Epithelial cell of esophagus (primary cell): Measurements from ENCODE around the gene SERINC4.

ENCODE experiments used
- DNase-seq: peaks from one replicate; pipeline ENCODE4 v3.0.0; 2010; ENCODE audit warnings: low read depth
- H3K4me3 ChIP-seq: 2 replicates; pipeline ENCODE4 v1.5.1; 2011; ENCODE audit warnings: mild to moderate bottlenecking, low read length, control low read depth
- TF ChIP-seq, protein P1 (sequence below): IDR thresholded peaks from 2 replicates; pipeline ENCODE4 v1.5.1; 2011; ENCODE audit warnings: low read depth, mild to moderate bottlenecking, low read length, control low read depth, inconsistent platforms; ENCODE audit not compliant: insufficient read depth; ENCODE audit errors: missing control alignments

Gene SERINC4

GRCh38 chr15:43793647-43794046 is 6.4 kb downstream of the SERINC4 start:
- no peak for DNase-seq
- H3K4me3 ChIP-seq: peak overlapping the region; percentile 99
- TF ChIP-seq, protein P1, sequence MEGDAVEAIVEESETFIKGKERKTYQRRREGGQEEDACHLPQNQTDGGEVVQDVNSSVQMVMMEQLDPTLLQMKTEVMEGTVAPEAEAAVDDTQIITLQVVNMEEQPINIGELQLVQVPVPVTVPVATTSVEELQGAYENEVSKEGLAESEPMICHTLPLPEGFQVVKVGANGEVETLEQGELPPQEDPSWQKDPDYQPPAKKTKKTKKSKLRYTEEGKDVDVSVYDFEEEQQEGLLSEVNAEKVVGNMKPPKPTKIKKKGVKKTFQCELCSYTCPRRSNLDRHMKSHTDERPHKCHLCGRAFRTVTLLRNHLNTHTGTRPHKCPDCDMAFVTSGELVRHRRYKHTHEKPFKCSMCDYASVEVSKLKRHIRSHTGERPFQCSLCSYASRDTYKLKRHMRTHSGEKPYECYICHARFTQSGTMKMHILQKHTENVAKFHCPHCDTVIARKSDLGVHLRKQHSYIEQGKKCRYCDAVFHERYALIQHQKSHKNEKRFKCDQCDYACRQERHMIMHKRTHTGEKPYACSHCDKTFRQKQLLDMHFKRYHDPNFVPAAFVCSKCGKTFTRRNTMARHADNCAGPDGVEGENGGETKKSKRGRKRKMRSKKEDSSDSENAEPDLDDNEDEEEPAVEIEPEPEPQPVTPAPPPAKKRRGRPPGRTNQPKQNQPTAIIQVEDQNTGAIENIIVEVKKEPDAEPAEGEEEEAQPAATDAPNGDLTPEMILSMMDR: no peak

DNA sequence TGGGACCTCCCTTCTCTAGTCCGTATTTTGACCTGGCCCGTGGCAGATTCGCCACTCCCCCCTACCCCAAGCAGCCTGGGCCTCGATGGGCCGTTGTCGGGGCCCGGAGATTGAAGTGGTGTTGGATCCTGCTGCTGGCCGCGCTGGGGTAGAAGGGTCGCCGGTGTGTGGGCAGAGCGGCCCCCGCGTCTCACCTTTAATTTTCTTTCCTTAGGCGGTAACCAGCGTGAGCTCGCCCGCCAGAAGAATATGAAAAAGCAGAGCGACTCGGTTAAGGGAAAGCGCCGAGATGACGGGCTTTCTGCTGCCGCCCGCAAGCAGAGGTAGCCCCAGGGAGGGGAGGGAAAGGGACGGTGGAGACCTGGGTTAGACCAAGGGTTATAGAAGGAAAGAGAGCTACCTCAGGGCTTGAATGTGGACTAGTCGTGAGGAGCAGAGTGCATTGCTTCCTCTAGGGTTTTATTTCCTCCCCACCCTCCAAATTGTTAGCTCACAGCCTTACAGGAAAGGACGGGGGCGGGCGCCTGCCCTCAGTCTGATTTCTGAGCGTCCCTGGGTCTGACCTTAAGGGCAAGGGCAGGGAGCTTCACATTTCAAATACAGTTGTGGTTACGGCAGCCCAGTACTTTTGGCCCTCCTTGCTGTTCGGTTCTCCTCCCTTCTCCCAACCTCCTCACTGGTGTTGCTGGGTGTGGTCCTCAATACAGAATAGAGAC is 7.1 kb downstream of the SERINC4 start:
- TF ChIP-seq, protein P1: peak; percentile 25
- H3K4me3 ChIP-seq: peak overlapping the region; percentile 99
- DNase-seq: peak; percentile 41

GRCh38 chr15:43791993-43792760 is 7.8 kb downstream of the SERINC4 start, which contains the start of gene SERF2:
SERF2 (plus strand) TSS chr15:43792320; CDS start chr15:43792377, 57 bp downstream.
- H3K4me3 ChIP-seq: peak within 1 kb of the TSS; percentile 99
- TF ChIP-seq, protein P1: no peak
- DNase-seq: peak; percentile 100

- no peak for DNase-seq
- TF ChIP-seq, protein P1: no peak
Observed at GRCh38 chr15:43789409-43789808, 10.6 kb downstream of the SERINC4 start.

GRCh38 chr15:43779016-43779415 is 21.0 kb downstream of the SERINC4 start:
- DNase-seq: no peak
- TF ChIP-seq, protein P1: no peak
- H3K4me3 ChIP-seq: no peak overlapping the region

More at GRCh38 chr15:43789409-43789808, 10.6 kb downstream of the SERINC4 start:
- no peak overlapping the region for H3K4me3 ChIP-seq

DNA sequence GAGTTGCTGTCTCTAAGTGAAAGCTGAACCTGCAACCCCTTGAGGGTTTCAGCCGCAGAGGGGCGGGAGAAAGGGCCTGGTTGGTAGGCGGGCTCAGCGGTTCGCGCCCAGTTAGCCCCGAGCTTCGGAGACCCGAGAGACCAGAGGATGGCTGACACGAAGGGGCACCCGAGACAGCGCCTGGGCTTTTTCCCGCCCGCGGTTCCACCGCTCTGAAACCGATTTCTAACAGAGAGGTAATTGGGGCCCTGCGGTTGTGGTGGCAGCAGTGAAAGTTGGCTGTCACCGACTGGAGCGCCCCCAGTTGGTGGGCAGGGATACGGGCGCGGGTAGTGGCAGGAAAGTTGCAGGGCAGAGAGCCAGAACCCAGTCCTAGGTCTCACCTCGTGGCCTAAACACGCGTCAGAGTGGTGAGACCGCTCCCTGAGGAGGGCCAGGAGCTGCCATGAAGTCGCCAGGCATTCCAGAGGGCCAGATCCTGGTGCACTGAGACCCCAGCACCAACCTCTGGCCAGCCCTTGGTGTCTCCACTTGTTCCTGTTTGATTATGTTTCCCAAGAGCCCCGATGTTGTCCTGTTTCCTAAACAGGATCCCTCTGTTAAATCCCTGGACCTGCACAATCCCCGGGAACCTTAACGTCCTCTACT is 22.6 kb downstream of the SERINC4 start:
- peak; percentile 78 for DNase-seq
- TF ChIP-seq, protein P1: peak; percentile 89
- H3K4me3 ChIP-seq: peak overlapping the region; percentile 93
